Neural progenitor cell (in vitro differentiated cells): ENCODE data around the gene GORASP1. TPM values are rescaled to one million over a fixed set of nuclear protein-coding genes. Genes with fewer than 3 reads are reported as not detected.

Experiments used
- DNase-seq: peaks from one replicate; pipeline ENCODE4 v3.0.0-alpha.2; 2016; ENCODE audit warnings: low spot score
- H2AFZ ChIP-seq: fragments of 200-600 bp; sonication (generic); replicated peaks from 2 replicates; pipeline ENCODE4 v1.6.1; 2016; ENCODE audit warnings: antibody characterized with exemption
- H3F3A ChIP-seq: fragments of 200-600 bp; sonication (generic); 2 replicates; pipeline ENCODE4 v1.6.1; 2016; ENCODE audit warnings: antibody characterized with exemption, low read depth
- H3K27ac ChIP-seq: fragments of 200-600 bp; sonication (generic); 2 replicates; pipeline ENCODE4 v1.5.1; 2016; ENCODE audit warnings: mild to moderate bottlenecking
- H3K27me3 ChIP-seq: fragments of 200-600 bp; sonication (generic); 2 replicates; pipeline ENCODE4 v1.6.1; 2016; ENCODE audit warnings: mild to moderate bottlenecking, moderate library complexity
- H3K36me3 ChIP-seq: fragments of 200-600 bp; sonication (generic); 2 replicates; pipeline ENCODE4 v1.5.1; 2016
- H3K4me1 ChIP-seq: fragments of 200-600 bp; sonication (generic); 2 replicates; pipeline ENCODE4 v1.6.1; 2016; ENCODE audit warnings: mixed run types
- H3K4me2 ChIP-seq: fragments of 200-600 bp; sonication (generic); 2 replicates; pipeline ENCODE4 v1.6.1; 2016
- H3K4me3 ChIP-seq: fragments of 200-600 bp; sonication (generic); 2 replicates; pipeline ENCODE4 v1.5.1; 2016
- H3K79me2 ChIP-seq: fragments of 200-600 bp; sonication (generic); 2 replicates; pipeline ENCODE4 v1.6.1; 2016; ENCODE audit warnings: low read depth
- H3K9ac ChIP-seq: fragments of 200-600 bp; sonication (generic); 2 replicates; pipeline ENCODE4 v1.6.1; 2016
- H3K9me3 ChIP-seq: fragments of 200-600 bp; sonication (generic); 2 replicates; pipeline ENCODE4 v1.5.1; 2016; ENCODE audit warnings: low read depth
- H4K20me1 ChIP-seq: fragments of 200-600 bp; sonication (generic); 2 replicates; pipeline ENCODE4 v1.6.1; 2016; ENCODE audit warnings: low read depth
- H3K27ac Mint-ChIP-seq: 3 replicates; pipeline ENCODE4 v1.8.0; 2021; ENCODE audit warnings: mixed read lengths
- H3K27me3 Mint-ChIP-seq: 2 replicates; pipeline ENCODE4 v1.8.0; 2022; ENCODE audit warnings: low read depth, mild to moderate bottlenecking, inconsistent platforms, moderate library complexity, mixed read lengths; ENCODE audit not compliant: insufficient read depth
- H3K36me3 Mint-ChIP-seq: 3 replicates; pipeline ENCODE4 v1.8.0; 2021; ENCODE audit warnings: mixed read lengths
- H3K4me1 Mint-ChIP-seq: 3 replicates; pipeline ENCODE4 v1.8.0; 2021; ENCODE audit warnings: mixed read lengths
- H3K4me3 Mint-ChIP-seq: 3 replicates; pipeline ENCODE4 v1.8.0; 2021; ENCODE audit warnings: mild to moderate bottlenecking, moderate library complexity, mixed read lengths
- H3K9me3 Mint-ChIP-seq: 3 replicates; pipeline ENCODE4 v1.8.0; 2020; ENCODE audit warnings: mixed read lengths
- CTCF ChIP-seq: fragments of 200-600 bp; sonication (generic); IDR thresholded peaks from 2 replicates; pipeline ENCODE4 v1.5.1; 2017; ENCODE audit warnings: antibody characterized with exemption, mild to moderate bottlenecking
- EZH2 ChIP-seq: fragments of 200-600 bp; sonication (generic); IDR thresholded peaks from 2 replicates; pipeline ENCODE4 v1.6.1; 2017; ENCODE audit warnings: antibody characterized with exemption, mild to moderate bottlenecking, moderate library complexity
- EZH2phosphoT487 ChIP-seq: fragments of 200-600 bp; sonication (generic); IDR thresholded peaks from 2 replicates; pipeline ENCODE4 v1.6.1; 2017; ENCODE audit warnings: antibody characterized with exemption
- total RNA-seq: library from RNA; depleted of rRNA; stranded (reverse); fragments of >200 nt; gene quantifications from 2 replicates; pipeline ENCODE4 v1.2.3, GENCODE V29; 2015; ENCODE audit warnings: low replicate concordance

The GORASP1 gene
- total RNA-seq, 1 donor from 2014 or later, result 18.0 TPM

GRCh38 chr3:39128951-39129350 is 21.5 kb upstream of the GORASP1 start:
- Mint-ChIP-seq H3K9me3 (no peaks in the 10 kb centered on the region), H3K4me1 (peaks cover 16% of the 10 kb centered on the region), H3K4me3 (no peak overlapping the region), H3K27ac (no peak overlapping the region), H3K36me3 (peaks cover 4% of the 10 kb centered on the region), H3K27me3 (peaks cover 2% of the 10 kb centered on the region)
- Histone ChIP-seq H3F3A (no peaks in the 10 kb centered on the region), H2AFZ (no peak overlapping the region), H3K4me1 (no peaks in the 10 kb centered on the region), H3K9ac (no peak overlapping the region), H3K9me3 (no peaks in the 10 kb centered on the region), H3K4me3 (no peak overlapping the region), H3K27ac (no peak overlapping the region), H4K20me1 (no peaks in the 10 kb centered on the region), H3K36me3 (no peaks in the 10 kb centered on the region), H3K79me2 (no peaks in the 10 kb centered on the region), H3K4me2 (no peak overlapping the region), H3K27me3 (no peaks in the 10 kb centered on the region)
- no peak for TF ChIP-seq EZH2phosphoT487
- no peak for TF ChIP-seq EZH2
- no peak for TF ChIP-seq CTCF
- no peak for DNase-seq

DNA sequence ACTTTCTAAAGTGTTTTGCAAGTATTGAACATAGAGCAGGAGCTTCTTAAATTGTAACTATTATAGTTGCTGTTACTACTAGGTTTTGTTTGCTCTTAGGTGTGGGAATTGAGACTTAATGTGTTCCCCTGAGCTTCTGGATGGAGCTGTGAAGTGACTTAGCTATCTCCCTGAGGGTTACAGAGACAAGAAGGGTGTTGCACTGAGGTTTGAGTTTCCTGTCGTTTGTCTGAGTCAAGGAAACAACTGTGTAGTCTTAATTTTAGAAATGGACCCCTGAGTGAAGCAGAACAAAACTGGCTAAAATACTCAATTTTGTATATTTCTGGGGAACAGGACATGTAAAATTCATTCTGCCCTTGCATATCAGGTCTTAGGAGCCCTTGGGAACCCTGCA is 20.5 kb upstream of the GORASP1 start:
- Histone ChIP-seq H3F3A (no peaks in the 10 kb centered on the region), H3K9ac (no peak overlapping the region), H3K4me1 (no peaks in the 10 kb centered on the region), H3K4me3 (no peak overlapping the region), H3K4me2 (no peak overlapping the region), H2AFZ (no peak overlapping the region), H3K9me3 (no peaks in the 10 kb centered on the region), H3K36me3 (no peaks in the 10 kb centered on the region), H3K27me3 (no peaks in the 10 kb centered on the region), H4K20me1 (no peaks in the 10 kb centered on the region), H3K79me2 (no peaks in the 10 kb centered on the region), H3K27ac (no peak overlapping the region)
- Mint-ChIP-seq H3K27me3 (peaks cover 2% of the 10 kb centered on the region), H3K9me3 (no peaks in the 10 kb centered on the region), H3K4me1 (peaks cover 16% of the 10 kb centered on the region), H3K4me3 (no peak overlapping the region), H3K27ac (no peak overlapping the region), H3K36me3 (peaks cover 4% of the 10 kb centered on the region)
- DNase-seq, result no peak
- no peak for TF ChIP-seq EZH2
- no peak for TF ChIP-seq EZH2phosphoT487
- TF ChIP-seq CTCF, result no peak

GRCh38 chr3:39127269-39127907 is 20.0 kb upstream of the GORASP1 start:
- no peaks in the 10 kb centered on the region for H4K20me1 ChIP-seq
- Mint-ChIP-seq H3K9me3 (no peaks in the 10 kb centered on the region), H3K4me3 (no peak overlapping the region), H3K27ac (peak overlapping the region; percentile 37), H3K27me3 (peaks cover 2% of the 10 kb centered on the region), H3K36me3 (peaks cover 4% of the 10 kb centered on the region), H3K4me1 (peaks cover 16% of the 10 kb centered on the region)
- no peak overlapping the region for H2AFZ ChIP-seq
- H3K4me1 ChIP-seq, result no peaks in the 10 kb centered on the region
- H3K27ac ChIP-seq, result no peak overlapping the region
- H3K79me2 ChIP-seq, result no peaks in the 10 kb centered on the region
- no peak overlapping the region for H3K9ac ChIP-seq
- no peak for TF ChIP-seq EZH2
- no peaks in the 10 kb centered on the region for H3K36me3 ChIP-seq
- H3K4me3 ChIP-seq, result no peak overlapping the region
- H3K4me2 ChIP-seq, result no peak overlapping the region
- no peaks in the 10 kb centered on the region for H3K27me3 ChIP-seq
- H3K9me3 ChIP-seq, result no peaks in the 10 kb centered on the region
- DNase-seq, result no peak
- H3F3A ChIP-seq, result no peaks in the 10 kb centered on the region

GRCh38 chr3:39126532-39127071 is 19.2 kb upstream of the GORASP1 start:
- H3K4me1 Mint-ChIP-seq, result peaks cover 16% of the 10 kb centered on the region

More at GRCh38 chr3:39126532-39127071, 19.2 kb upstream of the GORASP1 start:
- Mint-ChIP-seq H3K27me3 (peaks cover 2% of the 10 kb centered on the region), H3K4me3 (no peak overlapping the region), H3K36me3 (peaks cover 4% of the 10 kb centered on the region), H3K27ac (no peak overlapping the region), H3K9me3 (no peaks in the 10 kb centered on the region)
- Histone ChIP-seq H3K4me3 (no peak overlapping the region), H3K27ac (no peak overlapping the region), H2AFZ (no peak overlapping the region), H3F3A (no peaks in the 10 kb centered on the region), H4K20me1 (no peaks in the 10 kb centered on the region), H3K27me3 (no peaks in the 10 kb centered on the region), H3K36me3 (no peaks in the 10 kb centered on the region), H3K4me2 (no peak overlapping the region), H3K79me2 (no peaks in the 10 kb centered on the region), H3K9ac (no peak overlapping the region), H3K4me1 (no peaks in the 10 kb centered on the region), H3K9me3 (no peaks in the 10 kb centered on the region)
- TF ChIP-seq EZH2, result no peak
- TF ChIP-seq EZH2phosphoT487, result no peak
- TF ChIP-seq CTCF, result peak; percentile 63
- peak; percentile 52 for DNase-seq
